Middle frontal gyrus (tissue), 1 donor: ENCODE measurements around the gene IL32.
"Not testable (repeated sequence)": the region's sequence is repeated elsewhere in the genome, so short reads cannot be mapped to it uniquely, and the experiment has no call there.

Source experiments
- DNase-seq: peaks from one replicate; pipeline ENCODE4 v3.0.0-alpha.2; 2015; ENCODE audit warnings: low spot score; ENCODE audit errors: extremely low spot score

IL32 gene

GRCh38 chr16:3069146-3069545 is 3.7 kb downstream of the IL32 start:
- DNase-seq: not testable (repeated sequence)

GRCh38 chr16:3070608-3071111 is 5.2 kb downstream of the IL32 start:
- no peak for DNase-seq

- no peak for DNase-seq
These were observed 6.2 kb downstream of the IL32 start for GRCh38 chr16:3071655-3072054.

GRCh38 chr16:3072148-3072547 is 6.7 kb downstream of the IL32 start:
- DNase-seq: not testable (repeated sequence)

- not testable (repeated sequence) for DNase-seq
These were observed 7.3 kb downstream of the IL32 start for GRCh38 chr16:3072576-3073263.

- DNase-seq: no peak
These were observed 8.0 kb downstream of the IL32 start for GRCh38 chr16:3073448-3073847.

GRCh38 chr16:3074860-3075522 is 9.6 kb downstream of the IL32 start:
- DNase-seq: no peak

- DNase-seq: no peak
These were observed 10.1 kb downstream of the IL32 start for GRCh38 chr16:3075523-3075915.

- DNase-seq: not testable (repeated sequence)
These were observed 10.5 kb downstream of the IL32 start for GRCh38 chr16:3075946-3076345.

GRCh38 chr16:3076577-3076976 is 11.1 kb downstream of the IL32 start:
- DNase-seq: no peak

GRCh38 chr16:3080024-3080423 is 14.6 kb downstream of the IL32 start:
- no peak for DNase-seq

GRCh38 chr16:3081957-3082356 is 16.5 kb downstream of the IL32 start:
- DNase-seq: not testable (repeated sequence)

- DNase-seq: not testable (repeated sequence)
These were observed 18.0 kb downstream of the IL32 start for GRCh38 chr16:3083408-3083807.

- DNase-seq: no peak
These were observed 19.1 kb downstream of the IL32 start for GRCh38 chr16:3084491-3084890.

GRCh38 chr16:3084969-3085670 is 19.7 kb downstream of the IL32 start:
- no peak for DNase-seq

GRCh38 chr16:3085868-3086595 is 20.6 kb downstream of the IL32 start:
- DNase-seq: no peak

GRCh38 chr16:3086596-3087242 is 21.3 kb downstream of the IL32 start:
- no peak for DNase-seq

- DNase-seq: no peak
These were observed 22.1 kb downstream of the IL32 start for GRCh38 chr16:3087243-3088235.

- no peak for DNase-seq
These were observed 23.0 kb downstream of the IL32 start for GRCh38 chr16:3088450-3088849.
